KOPT-K1 (cell line): ENCODE results near the gene GREM2.

Source experiments
- H3K27ac ChIP-seq: fragments of 200-600 bp; sonication (generic); 2 replicates; pipeline ENCODE4 v1.5.1; 2016; ENCODE audit warnings: antibody characterized with exemption, mild to moderate bottlenecking, low read depth, low read length; ENCODE audit not compliant: poor library complexity, severe bottlenecking
- H3K36me3 ChIP-seq: fragments of 200-600 bp; sonication (generic); 2 replicates; pipeline ENCODE4 v1.5.1; 2017; ENCODE audit warnings: antibody characterized with exemption, mild to moderate bottlenecking, low read length, moderate library complexity; ENCODE audit not compliant: insufficient read depth
- H3K9me3 ChIP-seq: fragments of 200-600 bp; sonication (generic); 2 replicates; pipeline ENCODE4 v1.5.1; 2017; ENCODE audit warnings: antibody characterized with exemption, low read length, mild to moderate bottlenecking; ENCODE audit not compliant: insufficient read depth, poor library complexity, severe bottlenecking

The GREM2 gene

DNA sequence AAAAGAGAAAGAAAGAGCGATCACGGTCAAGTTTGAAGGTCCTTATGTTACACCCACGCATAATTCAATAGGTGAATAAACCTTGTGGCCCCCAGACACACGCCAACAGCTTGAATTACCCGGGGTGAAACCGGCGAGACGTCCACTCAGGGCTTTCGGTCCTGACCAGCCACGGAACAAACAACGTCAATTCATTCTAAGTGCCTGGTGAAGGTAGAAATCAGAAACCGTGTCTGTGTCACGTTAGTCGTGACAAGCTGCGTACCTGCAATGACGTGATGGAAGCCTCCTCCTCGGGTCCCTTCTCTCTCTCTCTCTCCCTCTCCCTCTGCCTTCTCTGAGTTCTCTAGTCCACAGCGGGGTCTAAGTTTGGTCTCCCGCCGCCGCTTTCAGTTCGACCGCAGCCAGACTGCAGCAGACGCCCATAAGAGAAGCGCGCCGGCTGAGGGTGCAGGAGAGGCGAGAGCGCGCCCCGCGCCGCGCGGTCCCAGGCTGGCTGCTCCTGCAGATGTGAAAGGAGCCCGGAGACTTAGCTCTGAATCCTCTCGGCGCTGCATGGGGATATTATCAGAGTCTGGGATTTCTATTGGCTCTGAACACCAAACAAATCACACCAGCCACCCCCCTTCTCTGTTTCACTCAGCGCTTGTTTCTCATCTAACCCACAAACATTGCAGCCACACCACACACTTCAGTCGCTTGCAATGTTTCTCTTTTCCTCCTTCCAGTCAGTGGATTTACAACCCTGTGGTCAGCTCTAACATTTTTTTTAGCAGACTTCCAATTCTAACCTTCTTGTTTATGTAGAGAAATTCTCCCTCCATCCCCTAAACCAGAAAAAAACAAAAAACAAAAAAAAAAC is at the start of gene GREM2:
GREM2 (minus strand) TSS at position 537 of the 862 bp plus-strand sequence. CDS start 118,680 bp downstream, outside the sequence.
- H3K27ac ChIP-seq: no peak within 1 kb of the TSS
- no peaks in the 10 kb centered on the region for H3K36me3 ChIP-seq
- no peaks in the 10 kb centered on the region for H3K9me3 ChIP-seq

DNA sequence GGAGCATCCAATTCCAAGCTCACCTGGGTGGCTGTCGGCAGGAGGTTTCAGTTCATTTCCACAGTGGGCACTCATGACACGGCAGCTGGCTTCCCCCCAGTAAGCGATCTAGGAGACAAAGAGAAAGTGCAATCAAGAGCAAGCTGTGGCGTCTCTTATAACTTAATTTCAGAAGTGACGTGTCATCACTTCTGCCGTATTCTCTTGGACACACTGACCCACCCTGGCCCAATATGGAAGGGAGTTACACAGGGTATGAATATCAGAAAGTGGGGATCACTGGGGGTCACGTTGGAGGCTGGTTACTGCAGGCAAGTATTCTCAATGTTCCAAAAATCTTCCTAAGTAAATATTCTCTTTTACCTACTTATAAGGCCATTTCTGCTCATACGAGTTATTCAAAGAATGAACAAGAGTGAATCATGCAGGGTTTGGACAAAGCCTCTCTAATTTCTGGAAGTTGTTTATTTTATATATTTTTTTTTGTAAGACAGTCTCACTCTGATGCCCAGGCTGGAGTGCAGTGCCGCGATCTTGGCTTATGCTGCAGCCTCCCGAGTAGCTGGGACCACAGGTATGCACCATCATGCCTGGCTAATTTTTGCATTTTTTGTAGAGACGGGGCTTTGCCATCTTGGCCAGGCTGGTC is 46.5 kb upstream of the GREM2 start:
- H3K9me3 ChIP-seq: peaks cover 6% of the 10 kb centered on the region
- no peak overlapping the region for H3K27ac ChIP-seq
- H3K36me3 ChIP-seq: no peaks in the 10 kb centered on the region

DNA sequence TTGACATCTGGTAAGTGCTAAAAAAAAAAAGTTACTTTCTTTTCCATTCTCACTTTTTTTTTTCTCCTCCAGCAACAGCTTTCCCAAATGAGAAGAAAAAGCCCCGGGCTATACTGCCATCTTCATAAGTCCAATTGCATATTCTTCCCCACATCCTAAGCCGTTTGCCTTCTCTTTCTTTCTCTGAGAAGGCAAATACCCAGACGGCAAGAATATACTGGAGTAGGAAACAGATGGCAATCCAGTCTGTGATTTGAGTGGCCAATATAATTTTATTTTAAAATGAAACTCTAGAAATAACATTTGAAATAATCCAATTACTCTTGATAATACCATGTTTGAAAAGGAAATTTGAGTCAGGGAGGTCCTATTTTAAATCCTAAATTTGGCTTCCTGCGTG is 44.6 kb upstream of the GREM2 start:
- Histone ChIP-seq H3K9me3 (peaks cover 6% of the 10 kb centered on the region), H3K36me3 (no peaks in the 10 kb centered on the region), H3K27ac (no peak overlapping the region)

DNA sequence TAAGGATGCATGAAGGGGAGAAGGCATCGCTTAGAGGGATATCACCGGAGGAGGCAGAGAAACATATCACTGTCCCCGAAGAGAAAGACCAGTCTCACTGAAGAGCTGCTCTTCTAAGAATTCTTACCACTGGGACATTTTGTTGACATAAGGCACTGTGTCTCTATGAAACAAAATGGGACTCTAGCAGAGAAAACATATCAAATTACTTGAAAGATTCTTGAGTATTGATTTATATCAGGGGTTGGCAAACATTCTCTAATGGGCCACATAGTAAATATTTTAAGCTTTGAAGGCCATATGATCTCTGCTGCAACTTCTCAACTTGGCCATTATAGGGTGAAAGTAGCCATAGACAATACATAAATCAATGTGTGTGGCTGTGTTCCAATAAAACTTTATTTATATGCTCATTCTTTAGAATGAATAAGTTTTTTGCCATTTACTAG is 41.0 kb upstream of the GREM2 start:
- no peaks in the 10 kb centered on the region for H3K36me3 ChIP-seq
- H3K27ac ChIP-seq: no peak overlapping the region
- peaks cover 6% of the 10 kb centered on the region for H3K9me3 ChIP-seq

DNA sequence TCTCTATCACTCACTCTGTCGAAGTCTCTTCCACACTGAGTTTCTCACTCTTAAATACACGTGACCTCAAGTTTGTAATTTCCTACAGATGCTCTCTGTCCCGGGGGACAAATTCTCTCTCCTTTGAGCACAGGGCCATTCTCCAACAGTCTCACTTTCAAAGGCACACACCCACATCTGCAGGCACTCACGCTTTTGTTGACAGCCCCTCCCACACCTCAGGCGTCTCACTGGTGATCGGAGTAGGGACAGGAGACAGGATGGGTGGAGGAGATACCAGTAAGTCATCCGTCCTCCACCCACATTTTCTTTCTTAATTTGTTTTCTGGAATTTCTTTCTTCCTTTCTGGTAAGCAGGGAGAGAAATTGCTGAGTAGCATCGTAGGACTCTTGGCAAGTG is 40.6 kb upstream of the GREM2 start:
- H3K36me3 ChIP-seq: no peaks in the 10 kb centered on the region
- peaks cover 6% of the 10 kb centered on the region for H3K9me3 ChIP-seq
- H3K27ac ChIP-seq: no peak overlapping the region

DNA sequence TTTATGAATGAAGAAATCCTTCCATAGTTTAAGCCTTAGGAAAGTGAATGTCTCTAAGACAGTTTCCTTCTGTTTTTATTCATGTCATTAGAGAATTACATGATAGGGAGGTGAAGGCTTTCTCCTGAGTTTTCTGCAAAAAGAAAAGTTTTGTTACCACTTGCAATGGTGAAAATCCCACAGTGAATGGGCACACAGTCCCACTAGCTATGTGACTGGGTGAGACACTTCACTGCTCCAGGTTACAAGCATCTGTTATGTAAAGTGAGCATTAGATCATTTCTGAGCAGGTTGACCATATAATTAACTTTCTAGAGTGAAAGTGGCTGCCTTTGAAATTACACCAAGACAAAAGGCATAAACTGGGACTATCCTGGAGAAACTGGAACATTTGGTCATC is 38.9 kb upstream of the GREM2 start:
- Histone ChIP-seq H3K9me3 (peaks cover 6% of the 10 kb centered on the region), H3K27ac (no peak overlapping the region), H3K36me3 (no peaks in the 10 kb centered on the region)

DNA sequence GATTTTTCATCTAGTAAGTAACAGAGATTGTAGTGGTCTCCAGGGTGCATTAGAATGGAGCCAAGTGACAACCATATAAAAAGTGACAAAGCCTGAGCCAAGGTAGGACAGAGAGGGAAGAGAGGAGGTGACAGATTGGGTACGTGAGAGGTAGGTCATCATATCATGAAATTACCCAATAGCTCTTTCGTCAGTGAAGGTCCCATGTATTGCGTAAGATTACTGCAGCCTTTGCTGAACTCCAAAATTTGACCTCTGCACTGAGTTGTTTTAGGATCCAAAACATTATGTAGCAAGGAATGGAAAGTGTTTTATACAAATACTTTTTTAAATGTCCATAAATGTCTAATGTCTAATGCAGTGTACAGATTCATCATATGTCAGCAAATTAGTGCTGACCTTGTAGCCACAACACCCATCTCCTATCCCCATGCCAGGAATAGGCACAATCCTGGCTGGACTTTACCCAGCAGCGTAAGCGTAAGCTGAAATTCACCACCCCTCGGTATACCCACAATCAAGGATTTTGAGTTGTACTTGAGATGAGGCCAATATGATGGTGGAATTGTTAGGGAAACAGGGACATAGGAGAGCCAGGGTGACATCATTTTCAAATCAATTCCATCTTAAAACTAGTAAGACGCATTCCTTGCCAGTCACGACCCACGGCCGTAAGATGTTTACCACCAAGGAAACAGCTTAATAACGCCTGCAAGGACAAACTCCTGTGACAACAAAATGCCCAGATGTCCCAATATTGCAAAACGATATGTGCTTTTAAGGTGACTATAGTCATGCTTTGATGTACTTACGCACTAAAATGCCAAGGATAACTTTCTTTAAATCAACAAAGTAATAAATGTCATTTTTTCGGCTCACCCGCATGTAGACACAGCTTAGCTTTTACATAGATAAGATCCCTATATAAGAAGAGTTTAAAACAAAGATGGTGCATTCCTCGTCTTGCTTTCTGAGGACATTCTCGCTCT is 38.1 kb upstream of the GREM2 start:
- peaks cover 6% of the 10 kb centered on the region for H3K9me3 ChIP-seq
- no peak overlapping the region for H3K27ac ChIP-seq
- H3K36me3 ChIP-seq: no peaks in the 10 kb centered on the region

DNA sequence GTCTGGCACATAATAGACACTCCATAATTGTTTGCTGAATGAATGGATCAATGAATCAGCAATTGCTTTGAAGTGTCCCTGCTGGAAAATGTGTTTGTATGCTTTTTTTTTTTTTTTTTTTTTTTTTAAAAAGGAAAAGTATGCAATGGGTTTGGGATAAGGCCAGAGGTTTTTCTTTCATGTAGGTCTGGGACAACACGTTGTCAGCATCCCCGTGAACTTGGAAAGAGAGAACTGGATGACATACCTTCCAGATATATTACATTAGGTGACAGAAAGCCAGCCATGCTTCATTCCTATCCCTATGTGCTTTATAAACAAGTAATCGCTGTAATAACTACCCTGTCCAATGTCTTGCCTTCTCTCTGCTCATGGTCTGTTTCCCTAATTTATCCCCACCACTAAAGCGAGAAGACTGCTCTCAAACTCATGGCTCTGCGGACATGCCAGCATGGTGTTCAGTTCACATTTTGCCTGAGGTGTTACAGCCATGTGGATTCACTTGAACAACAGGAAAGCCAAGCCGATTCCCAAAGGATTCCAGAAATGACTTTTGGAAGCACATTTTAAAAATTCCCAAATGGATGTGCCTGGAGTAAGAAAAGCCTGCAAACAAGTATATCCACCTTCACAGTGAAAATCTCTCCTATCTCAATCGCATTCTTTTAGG is 34.8 kb upstream of the GREM2 start:
- Histone ChIP-seq H3K36me3 (no peaks in the 10 kb centered on the region), H3K27ac (no peak overlapping the region), H3K9me3 (no peaks in the 10 kb centered on the region)

DNA sequence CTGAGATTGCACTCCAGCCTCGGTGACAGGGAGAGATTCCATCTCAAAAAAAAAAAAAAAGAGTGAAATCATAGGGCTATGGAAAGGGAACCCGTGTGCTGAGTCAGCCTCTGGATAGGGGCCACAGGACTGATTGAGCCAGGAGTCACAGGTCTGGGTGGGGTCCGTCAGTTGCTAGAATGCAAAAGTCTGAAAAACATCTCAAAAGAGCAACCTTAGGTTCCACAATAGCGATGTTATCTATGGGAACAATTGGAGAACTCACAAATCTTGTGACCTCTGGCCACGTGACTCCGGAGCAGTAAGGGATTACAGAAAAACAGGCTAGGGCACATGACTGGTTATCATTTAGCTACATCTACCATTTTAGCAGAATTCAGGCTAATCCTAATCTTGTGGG is 32.8 kb upstream of the GREM2 start:
- Histone ChIP-seq H3K27ac (no peak overlapping the region), H3K9me3 (no peaks in the 10 kb centered on the region), H3K36me3 (no peaks in the 10 kb centered on the region)

DNA sequence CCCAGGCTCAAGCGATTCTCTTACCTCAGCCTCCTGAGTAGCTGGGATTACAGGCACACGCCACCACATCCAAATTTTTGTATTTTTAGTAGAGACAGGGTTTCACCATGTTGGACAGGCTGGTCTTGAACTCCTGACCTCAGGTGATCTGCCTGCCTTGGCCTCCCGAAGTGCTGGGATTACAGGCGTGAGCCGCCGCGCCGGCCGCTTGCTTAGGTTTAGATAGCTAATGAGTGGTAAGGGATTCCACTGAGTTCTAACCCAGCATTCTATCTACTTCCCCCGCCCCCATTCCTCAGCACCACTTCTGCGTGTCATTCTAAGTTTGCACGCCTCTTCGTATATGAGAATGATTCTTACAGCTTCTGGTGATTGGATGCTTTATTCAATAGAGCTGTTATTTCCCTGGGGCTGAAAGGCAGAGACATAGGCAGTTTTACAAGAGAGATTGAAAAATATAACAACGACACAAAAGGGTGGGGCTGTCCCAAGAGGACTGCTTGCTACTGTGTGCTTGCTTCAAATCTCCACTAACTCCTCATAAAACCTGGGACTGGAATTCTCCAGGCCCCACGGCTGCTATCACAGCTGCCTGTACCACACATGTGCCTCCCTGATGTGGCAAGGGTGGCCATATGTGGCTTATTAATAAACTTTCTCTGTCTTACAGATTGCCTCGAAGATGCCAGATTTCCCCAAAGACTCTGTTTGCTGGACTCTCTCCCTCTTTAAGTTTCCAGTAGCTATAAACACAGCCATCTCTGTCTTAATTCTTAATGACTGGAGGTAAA is 23.7 kb upstream of the GREM2 start:
- Histone ChIP-seq H3K27ac (no peak overlapping the region), H3K9me3 (no peaks in the 10 kb centered on the region)

DNA sequence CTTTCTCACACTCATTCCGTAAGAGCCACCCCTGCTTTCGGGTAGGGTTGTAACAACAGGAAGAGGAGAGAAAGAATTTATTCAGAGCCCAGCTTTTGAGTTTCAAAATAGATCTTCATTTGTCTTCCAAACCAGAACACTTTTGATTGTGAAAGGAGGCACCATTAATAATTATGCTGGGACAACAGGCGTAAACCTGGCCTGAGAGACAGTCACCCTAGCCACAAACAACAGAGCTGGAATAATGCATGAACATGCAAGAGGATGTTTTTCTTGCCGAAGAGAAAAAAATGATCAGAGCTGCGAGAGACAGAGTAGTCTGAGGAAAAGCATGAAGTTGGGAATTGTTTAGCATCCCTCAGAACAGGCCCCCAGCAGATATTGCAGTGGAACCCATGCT is 18.5 kb upstream of the GREM2 start:
- Histone ChIP-seq H3K9me3 (no peaks in the 10 kb centered on the region), H3K27ac (no peak overlapping the region), H3K36me3 (no peaks in the 10 kb centered on the region)

More for the DNA sequence above, 23.7 kb upstream of the GREM2 start:
- no peaks in the 10 kb centered on the region for H3K36me3 ChIP-seq

DNA sequence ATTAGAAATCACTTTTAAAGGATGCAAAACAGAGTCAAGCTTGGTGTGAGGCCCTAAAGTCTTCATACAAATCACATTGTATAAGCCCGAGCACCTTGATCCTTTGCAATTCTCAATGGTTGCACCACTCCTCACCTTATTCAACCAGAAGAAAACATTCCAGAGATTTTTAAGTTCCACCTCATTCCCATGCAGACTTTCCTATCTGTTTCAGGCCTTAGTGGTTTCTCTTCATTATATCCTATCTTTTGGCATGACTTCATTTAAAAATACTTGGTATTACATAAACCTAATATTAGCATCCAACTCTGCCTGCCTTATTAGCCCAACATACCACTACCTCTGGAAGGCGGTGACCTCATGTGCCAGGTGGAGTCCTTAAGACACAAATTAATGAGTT is 9.3 kb upstream of the GREM2 start:
- Histone ChIP-seq H3K27ac (no peak overlapping the region), H3K9me3 (no peaks in the 10 kb centered on the region), H3K36me3 (no peaks in the 10 kb centered on the region)

DNA sequence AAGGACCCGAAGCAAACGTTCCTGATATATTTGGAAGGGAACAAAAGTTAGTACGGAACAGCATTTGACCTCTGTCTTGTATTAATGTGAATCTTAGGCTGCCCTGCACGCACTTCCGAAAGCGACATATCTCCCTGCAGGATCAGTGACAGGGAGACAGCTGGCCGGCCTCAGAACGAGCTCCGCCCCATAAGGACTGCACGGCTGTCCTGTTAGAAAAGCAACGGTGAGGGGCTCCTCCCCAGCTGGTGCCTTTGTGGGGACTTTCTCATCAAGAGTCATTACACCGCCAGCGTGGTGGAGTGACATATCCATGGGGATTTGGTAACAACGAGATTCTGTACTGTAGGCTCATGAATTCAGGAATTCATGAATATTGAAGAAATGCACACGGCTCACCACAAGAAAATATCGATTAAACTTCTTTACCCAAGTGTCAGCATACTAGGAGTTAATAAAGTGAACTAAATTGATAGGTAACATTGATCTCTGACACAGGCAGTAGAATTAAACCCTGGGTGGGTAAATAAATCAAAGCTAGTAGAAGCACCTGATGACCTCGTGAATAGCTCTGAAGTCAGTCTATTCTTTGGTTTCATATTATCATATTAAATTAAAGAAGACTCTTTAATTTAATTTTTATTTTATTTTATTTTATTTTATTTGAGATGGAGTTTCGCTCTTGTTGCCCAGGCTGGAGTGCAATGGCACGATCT is 8.1 kb upstream of the GREM2 start:
- no peaks in the 10 kb centered on the region for H3K36me3 ChIP-seq
- H3K27ac ChIP-seq: no peak overlapping the region
- no peaks in the 10 kb centered on the region for H3K9me3 ChIP-seq
